ENCODE data around the gene OR2AE1.

Gene OR2AE1

GRCh38 chr7:99860281-99861127, 16.3 kb downstream of the OR2AE1 start:
- no peak for DNase-seq (ENCODE audit: low read depth in 3 of 3, low spot score in 1 of 3)

- DNase-seq (ENCODE audit: low read depth in 3 of 3, low spot score in 1 of 3), result no peak
Measured at GRCh38 chr7:99855236-99855635, 21.6 kb downstream of the OR2AE1 start.

GRCh38 chr7:99848420-99849216, 28.2 kb downstream of the OR2AE1 start:
- no peak for DNase-seq (ENCODE audit: low read depth in 3 of 3, low spot score in 1 of 3)

GRCh38 chr7:99844328-99844727, 32.5 kb downstream of the OR2AE1 start:
- DNase-seq (ENCODE audit: low read depth in 3 of 3, low spot score in 1 of 3), result no peak

- no peak for DNase-seq (ENCODE audit: low read depth in 3 of 3, low spot score in 1 of 3)
Measured at GRCh38 chr7:99843808-99844207, 33.0 kb downstream of the OR2AE1 start.

- DNase-seq (ENCODE audit: low read depth in 3 of 3, low spot score in 1 of 3), result no peak
Measured at GRCh38 chr7:99842926-99843325, 33.9 kb downstream of the OR2AE1 start.

- no peak for DNase-seq (ENCODE audit: low read depth in 3 of 3, low spot score in 1 of 3)
Measured at GRCh38 chr7:99840136-99840869, 36.5 kb downstream of the OR2AE1 start.

- DNase-seq (ENCODE audit: low read depth in 3 of 3, low spot score in 1 of 3), result no peak
Measured at GRCh38 chr7:99839287-99840021, 37.4 kb downstream of the OR2AE1 start.

GRCh38 chr7:99837649-99838361, 39.0 kb downstream of the OR2AE1 start:
- no peak for DNase-seq (ENCODE audit: low read depth in 3 of 3, low spot score in 1 of 3)

GRCh38 chr7:99835189-99835588, 41.6 kb downstream of the OR2AE1 start:
- DNase-seq (ENCODE audit: low read depth in 3 of 3, low spot score in 1 of 3), result no peak

GRCh38 chr7:99834382-99834781, 42.5 kb downstream of the OR2AE1 start:
- DNase-seq (ENCODE audit: low read depth in 3 of 3, low spot score in 1 of 3), result no peak

- DNase-seq (ENCODE audit: low read depth in 3 of 3, low spot score in 1 of 3), result no peak
Measured at GRCh38 chr7:99833289-99833877, 43.5 kb downstream of the OR2AE1 start.

GRCh38 chr7:99831595-99831994, 45.2 kb downstream of the OR2AE1 start:
- no peak for DNase-seq (ENCODE audit: low read depth in 3 of 3, low spot score in 1 of 3)

GRCh38 chr7:99829524-99830160, 47.2 kb downstream of the OR2AE1 start:
- no peak for DNase-seq (ENCODE audit: low read depth in 3 of 3, low spot score in 1 of 3)

GRCh38 chr7:99828811-99829210, 48.0 kb downstream of the OR2AE1 start:
- DNase-seq (ENCODE audit: low read depth in 3 of 3, low spot score in 1 of 3), result no peak

- no peak for DNase-seq (ENCODE audit: low read depth in 3 of 3, low spot score in 1 of 3)
Measured at GRCh38 chr7:99827040-99827778, 49.6 kb downstream of the OR2AE1 start.

Measured in stimulated activated CD4-positive, alpha-beta T cell treated with anti-CD3 and anti-CD28 coated beads, TNF-alpha, amount 100 ng/mL, for 1 hour (primary cell).